H1 (cell line): ENCODE measurements around the gene MPP2. TPM values are rescaled to one million over a fixed set of nuclear protein-coding genes. Genes with fewer than 3 reads are reported as not detected.

Experiments
- HDAC6 ChIP-seq: IDR thresholded peaks from one replicate; pipeline ENCODE4 v1.7.1; 2012; ENCODE audit warnings: low read depth, mild to moderate bottlenecking, inconsistent platforms, low read length, moderate library complexity
- RXRA ChIP-seq: IDR thresholded peaks from 2 replicates; pipeline ENCODE4 v1.6.1; 2011; ENCODE audit warnings: low read depth, mild to moderate bottlenecking, low read length, moderate library complexity; ENCODE audit not compliant: insufficient read depth
- YY1 ChIP-seq: IDR thresholded peaks from 2 replicates; pipeline ENCODE4 v1.6.1; 2011; ENCODE audit warnings: low read depth, mild to moderate bottlenecking, low read length
- polyA plus RNA-seq, 7 experiments: library from polyadenylated mRNA; depleted of rRNA in 3 of 7; stranded (reverse) in 5 of 7; unstranded in 2 of 7; fragments of >200 nt in 5 of 7; fragments of 200-250 nt in 2 of 7; gene quantifications; 1 replicate in 5 of 7; 2 replicates in 1 of 7; 4 replicates in 1 of 7; pipeline versions ENCODE4 v1.2.1 to v1.2.3, GENCODE V29; 2011 to 2013; ENCODE audit warnings: missing spikeins in 2 of 7, mixed read lengths in 2 of 7
- total RNA-seq: library from RNA; stranded (reverse); fragmentation: NEBNext Ultra II Directional; extraction: Animal tissue kit (Norgen Biotek cat#: 25700); gene quantifications from 2 replicates; pipeline ENCODE4 v1.2.1, GENCODE V29; 2021

MPP2 gene
- total and polyA plus RNA-seq, 2 of the 8 experiments (the other 6 are each of a cell fraction or from before 2014, with no cell fraction given), result 30.9 to 34.1 TPM

DNA sequence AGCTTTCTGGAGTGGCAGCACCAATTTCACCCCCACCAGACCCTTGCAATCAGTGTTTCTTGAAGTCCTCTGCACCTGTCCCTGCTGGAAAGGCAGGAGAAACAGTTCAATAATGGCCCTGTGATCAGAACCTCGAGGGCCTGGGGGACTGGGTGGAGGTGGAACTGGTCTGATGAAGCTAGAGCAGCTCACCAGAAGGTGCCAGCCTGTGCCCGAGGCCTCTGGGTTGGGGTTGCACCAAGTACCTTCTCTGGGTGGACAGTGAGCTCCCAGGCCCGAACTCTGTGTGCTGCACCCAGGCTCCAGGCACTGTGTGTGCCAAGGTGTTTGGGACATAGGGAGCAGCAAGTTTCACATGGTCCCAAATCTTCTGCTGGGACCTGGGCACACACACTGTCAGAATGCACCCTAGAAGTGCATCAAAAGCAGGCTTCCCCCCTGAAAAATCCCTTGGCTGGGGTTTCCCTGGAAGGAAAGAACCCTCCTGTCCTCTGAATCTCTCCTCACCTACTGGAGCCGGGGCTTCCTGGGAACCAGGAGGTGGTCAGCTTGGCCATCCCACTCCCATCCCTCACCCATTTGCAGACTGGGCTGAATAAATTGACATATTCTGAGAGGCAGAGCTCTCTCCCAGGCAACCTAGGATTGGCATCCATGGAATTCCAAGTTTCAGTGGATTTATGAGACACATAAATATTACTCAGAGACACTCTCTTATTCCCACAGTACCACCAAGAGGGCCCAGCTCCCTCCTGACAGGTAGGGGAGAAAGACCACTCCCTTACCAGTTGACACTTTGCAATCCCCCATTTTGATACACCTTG is 43.0 kb downstream of the MPP2 start (continued):
- TF ChIP-seq HDAC6, result no peak
- TF ChIP-seq YY1, result no peak
- TF ChIP-seq RXRA, result no peak
